HG02610 (cell line): ENCODE measurements around the gene MLPH.

Experiments
- ATAC-seq: cut with Tn5 transposase; IDR thresholded peaks from one replicate; pipeline ENCODE4 v1.9.1; 2021; ENCODE audit warnings: mild to moderate bottlenecking, moderate library complexity; ENCODE audit not compliant: unreplicated experiment

The MLPH gene, protein sequence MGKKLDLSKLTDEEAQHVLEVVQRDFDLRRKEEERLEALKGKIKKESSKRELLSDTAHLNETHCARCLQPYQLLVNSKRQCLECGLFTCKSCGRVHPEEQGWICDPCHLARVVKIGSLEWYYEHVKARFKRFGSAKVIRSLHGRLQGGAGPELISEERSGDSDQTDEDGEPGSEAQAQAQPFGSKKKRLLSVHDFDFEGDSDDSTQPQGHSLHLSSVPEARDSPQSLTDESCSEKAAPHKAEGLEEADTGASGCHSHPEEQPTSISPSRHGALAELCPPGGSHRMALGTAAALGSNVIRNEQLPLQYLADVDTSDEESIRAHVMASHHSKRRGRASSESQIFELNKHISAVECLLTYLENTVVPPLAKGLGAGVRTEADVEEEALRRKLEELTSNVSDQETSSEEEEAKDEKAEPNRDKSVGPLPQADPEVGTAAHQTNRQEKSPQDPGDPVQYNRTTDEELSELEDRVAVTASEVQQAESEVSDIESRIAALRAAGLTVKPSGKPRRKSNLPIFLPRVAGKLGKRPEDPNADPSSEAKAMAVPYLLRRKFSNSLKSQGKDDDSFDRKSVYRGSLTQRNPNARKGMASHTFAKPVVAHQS

GRCh38 chr2:237486819-237487448, at the start of gene MLPH:
TSS of gene MLPH (plus strand) at chr2:237487251. CDS start at chr2:237493427, 6,176 bp downstream.
- ATAC-seq, result no peak

GRCh38 chr2:237437566-237437965, 49.5 kb upstream of the MLPH start:
- no peak for ATAC-seq

- ATAC-seq, result no peak
These were observed 48.7 kb upstream of the MLPH start for GRCh38 chr2:237438080-237438940.

- no peak for ATAC-seq
These were observed 46.2 kb upstream of the MLPH start for GRCh38 chr2:237440819-237441281.

DNA sequence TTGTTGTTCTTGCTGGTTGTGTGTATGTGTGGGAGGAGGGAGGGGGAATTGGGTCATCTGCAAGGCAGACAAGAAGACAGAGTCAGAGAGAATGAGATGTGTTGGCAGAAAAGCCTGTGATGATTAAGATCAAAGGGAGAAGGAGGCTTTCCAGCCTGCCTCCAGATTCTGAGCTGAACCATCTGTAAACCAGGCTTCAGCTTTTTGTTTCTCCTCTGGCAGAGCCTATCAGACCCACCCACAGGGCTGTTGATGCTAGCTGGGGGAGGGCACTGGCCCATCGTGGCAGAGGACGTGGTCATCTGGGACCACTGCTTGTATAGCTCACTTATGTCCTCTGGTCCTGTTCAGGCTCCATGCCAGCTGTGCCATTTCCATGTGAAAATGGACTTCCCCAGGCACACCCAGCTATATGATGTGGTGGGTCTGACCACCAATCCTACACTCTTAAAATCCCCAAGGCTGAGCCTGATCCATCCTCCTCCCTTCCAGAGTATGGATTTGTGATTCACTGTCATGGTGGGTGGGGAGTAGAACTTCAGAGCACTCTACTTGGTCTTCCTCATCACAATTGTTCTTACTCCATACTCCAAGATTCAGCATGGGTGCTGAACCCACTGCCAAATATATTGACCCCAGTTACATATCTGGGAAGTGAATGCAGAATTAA, 45.3 kb upstream of the MLPH start:
- ATAC-seq, result no peak

GRCh38 chr2:237444071-237444470, 43.0 kb upstream of the MLPH start:
- no peak for ATAC-seq

DNA sequence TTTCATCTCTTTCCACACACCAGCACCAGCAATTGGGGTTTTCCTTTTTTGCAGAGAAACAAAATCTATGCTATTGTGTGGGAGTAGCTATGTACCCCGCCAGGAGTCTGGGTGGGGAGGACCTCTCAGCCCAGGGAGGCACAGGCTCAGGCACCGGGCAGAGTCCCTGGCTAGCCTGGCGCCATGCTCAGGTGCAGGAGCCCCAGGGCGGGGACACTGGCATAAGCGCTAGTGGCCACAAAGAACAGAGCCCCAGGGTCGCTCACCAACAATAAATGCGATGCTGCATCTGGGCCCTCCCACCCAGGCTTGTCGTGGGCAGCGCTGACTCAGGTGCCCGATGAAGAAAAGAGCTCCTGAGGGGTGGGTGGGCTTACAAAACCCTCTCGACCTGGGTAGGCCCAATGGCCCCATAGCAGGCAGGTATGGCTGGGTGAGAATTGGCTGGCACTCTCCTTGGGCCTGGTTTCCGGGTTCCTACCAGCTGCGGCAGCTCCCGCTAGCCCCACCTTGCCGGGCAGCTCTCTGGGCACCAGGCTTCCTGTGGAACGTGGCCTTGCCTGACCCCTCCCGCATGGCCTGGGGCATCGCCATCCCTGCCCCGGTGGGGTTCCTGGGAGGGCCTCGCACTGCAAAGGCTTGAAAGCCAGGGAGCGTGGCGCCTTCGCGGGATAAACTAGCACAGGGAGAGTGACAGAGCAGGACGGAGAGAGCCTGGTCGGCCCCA, 41.3 kb upstream of the MLPH start:
- ATAC-seq, result no peak

- no peak for ATAC-seq
These were observed 40.7 kb upstream of the MLPH start for GRCh38 chr2:237446338-237446665.

DNA sequence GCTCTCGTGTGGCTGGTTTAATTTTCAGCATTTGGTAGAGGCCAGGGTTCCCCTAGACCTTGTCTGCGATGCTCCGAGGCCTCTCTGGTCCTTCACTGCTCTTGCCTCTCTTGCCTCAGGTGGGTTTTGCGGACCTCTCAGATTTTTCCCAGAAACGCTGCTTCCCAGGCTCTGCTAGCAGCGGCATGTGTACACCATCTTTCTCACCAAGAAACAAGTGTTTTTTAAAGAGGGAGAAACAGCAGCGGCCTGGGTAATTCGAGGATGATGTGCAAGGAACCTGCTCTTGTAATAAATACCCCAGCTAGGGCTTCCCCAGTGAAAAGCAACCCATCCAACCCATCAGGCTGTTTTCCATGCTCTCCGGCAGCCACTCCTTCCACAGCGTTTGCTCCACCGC, 39.6 kb upstream of the MLPH start:
- no peak for ATAC-seq

DNA sequence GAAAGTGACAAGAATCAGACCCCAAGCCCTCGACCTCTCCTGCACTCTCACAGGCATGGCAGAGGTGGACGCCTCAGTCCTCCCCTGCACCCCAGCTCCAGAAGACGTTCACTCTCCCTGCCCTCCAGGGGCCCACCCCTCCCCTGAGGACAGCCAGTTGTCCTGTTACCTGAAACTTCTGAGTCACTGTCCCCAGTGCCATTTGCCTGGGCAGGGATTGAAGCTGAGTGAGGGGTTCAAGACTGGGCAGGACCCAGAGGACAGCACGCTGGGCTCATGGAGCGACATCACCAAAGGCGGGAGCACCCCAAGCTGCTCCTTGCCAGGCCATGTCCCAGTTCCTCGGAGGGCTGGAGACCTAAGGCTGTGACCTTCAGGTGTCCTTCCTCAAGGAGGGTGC, 38.9 kb upstream of the MLPH start:
- no peak for ATAC-seq

DNA sequence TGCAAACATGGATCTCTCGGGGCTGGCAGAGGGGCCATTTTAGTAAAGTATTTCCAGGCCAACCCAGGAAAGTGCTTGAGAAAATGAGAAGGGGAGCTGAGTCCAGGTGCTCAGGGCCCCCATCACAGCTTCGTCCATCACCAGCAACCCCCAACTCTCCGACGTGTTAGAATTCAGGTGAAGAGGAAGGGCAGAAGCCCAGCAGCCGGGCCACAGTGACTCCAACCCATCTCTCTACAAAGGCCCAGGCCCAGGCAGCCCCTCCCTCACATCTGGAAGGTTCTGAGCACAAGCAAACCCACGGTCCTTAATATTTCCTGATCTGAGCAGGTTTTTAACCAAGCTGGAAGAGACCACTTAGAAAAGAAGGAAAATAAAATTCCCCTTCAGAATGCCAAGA, 38.4 kb upstream of the MLPH start:
- ATAC-seq, result no peak

DNA sequence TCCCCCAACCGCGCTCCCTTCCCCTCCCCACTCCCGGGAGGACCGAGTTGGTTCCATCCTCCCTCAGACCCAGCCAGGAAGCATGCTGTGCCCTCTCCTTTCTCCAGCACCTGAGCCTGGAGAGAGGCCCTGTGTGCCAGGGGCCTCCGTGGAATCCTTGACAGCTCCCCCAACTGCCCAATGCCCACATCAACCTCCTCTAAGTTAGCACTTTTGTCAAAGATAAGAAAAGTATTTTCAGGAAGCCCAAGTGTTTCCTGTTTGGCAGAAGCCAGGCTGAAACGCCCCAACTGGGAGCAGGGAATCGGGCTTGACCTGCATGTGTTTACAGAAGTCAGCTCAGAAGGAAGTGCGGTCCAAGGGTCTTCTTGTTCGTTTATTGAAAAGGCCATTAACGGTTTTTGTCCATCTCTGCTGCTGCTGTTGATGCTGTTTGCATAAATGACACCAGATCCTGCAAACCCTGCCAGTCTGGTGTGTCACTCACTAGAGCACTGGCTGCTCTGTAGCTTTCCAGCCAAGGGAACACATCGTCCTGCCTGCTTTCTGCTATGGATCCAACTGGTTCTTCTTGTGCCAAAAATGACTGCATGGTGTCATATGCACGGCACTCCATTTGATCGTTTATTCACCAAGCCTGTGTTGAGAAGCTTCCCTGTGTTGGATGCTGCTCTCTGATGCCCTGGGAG, 37.7 kb upstream of the MLPH start:
- ATAC-seq, result no peak

GRCh38 chr2:237450108-237450507, 36.9 kb upstream of the MLPH start:
- ATAC-seq, result no peak

- no peak for ATAC-seq
These were observed 36.5 kb upstream of the MLPH start for GRCh38 chr2:237450583-237450982.

DNA sequence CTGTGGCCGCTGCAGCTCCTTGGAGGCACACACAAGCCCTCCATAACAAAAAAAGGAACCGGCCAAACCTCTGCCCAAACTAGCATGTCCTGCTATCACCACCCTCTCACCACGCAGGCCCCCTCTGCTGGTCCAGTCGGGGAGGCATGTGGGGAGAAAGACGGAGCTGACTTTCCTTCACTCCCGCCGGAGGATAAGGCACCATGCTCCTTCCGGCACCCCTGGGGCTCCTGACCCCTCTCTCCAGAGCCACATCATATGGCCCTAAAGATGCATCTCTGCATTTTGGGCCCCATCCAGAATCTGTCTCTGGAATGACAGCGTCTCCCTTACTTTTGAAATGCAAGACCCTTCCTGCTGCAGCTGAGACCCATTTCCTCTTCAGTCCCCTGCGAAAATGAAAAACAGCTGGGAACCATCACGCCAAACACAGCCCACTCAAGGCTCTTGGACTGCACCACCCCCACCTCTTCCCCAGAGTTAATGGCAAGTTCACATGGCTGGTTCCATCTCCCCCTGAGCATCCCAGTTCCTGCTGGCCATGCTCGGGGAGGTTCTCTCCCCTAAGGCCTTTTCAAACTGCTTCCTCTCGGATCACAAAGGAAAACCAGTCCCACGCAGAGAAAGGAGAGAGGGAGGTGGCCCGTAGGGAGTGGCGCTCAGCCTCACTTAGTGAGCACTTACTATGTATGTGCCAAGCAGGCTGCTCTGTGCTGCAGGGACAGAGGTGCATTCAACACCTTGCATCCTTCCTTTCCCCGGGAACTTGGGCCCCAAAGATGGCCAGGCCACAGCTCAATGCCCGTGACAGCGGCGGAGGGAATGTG, 35.2 kb upstream of the MLPH start:
- no peak for ATAC-seq

GRCh38 chr2:237452861-237453260, 34.2 kb upstream of the MLPH start:
- ATAC-seq, result no peak

- no peak for ATAC-seq
These were observed 33.4 kb upstream of the MLPH start for GRCh38 chr2:237453671-237454070.

- no peak for ATAC-seq
These were observed 31.3 kb upstream of the MLPH start for GRCh38 chr2:237455764-237456163.
